WTC11 (cell line): ENCODE data around the gene KCNK15. TPM values are rescaled to one million over a fixed set of nuclear protein-coding genes. Genes with fewer than 3 reads are reported as not detected.

Experiments
- ATAC-seq: fragments of 200-7000 bp; cut with Tn5 transposase; 2 replicates; pipeline ENCODE4 v1.10.0; 2021; ENCODE audit warnings: mild to moderate bottlenecking, moderate library complexity
- CTCF ChIA-PET: fragments of 300-600 bp; sonication (Branson Sonifier 250); formaldehyde crosslinking; loops from one replicate; lab custom pipeline; 2021; ENCODE audit warnings: antibody characterized with exemption; lab: Charles Lee
- POLR2A ChIA-PET: fragments of 350-600 bp; sonication (Branson Sonifier 250); formaldehyde crosslinking; loops from one replicate; lab custom pipeline; 2021; ENCODE audit warnings: antibody characterized with exemption; lab: Charles Lee
- DNase-seq: peaks from one replicate; pipeline ENCODE4 v3.0.0; 2021; ENCODE audit warnings: low spot score
- H3K27ac Mint-ChIP-seq: 2 replicates; pipeline ENCODE4 v1.8.0; 2021; ENCODE audit warnings: mixed read lengths
- H3K27me3 Mint-ChIP-seq: 2 replicates; pipeline ENCODE4 v1.8.0; 2021; ENCODE audit warnings: low read depth, mild to moderate bottlenecking, moderate library complexity, mixed read lengths
- H3K36me3 Mint-ChIP-seq: 2 replicates; pipeline ENCODE4 v1.8.0; 2021; ENCODE audit warnings: mixed read lengths
- H3K4me1 Mint-ChIP-seq: 2 replicates; pipeline ENCODE4 v1.8.0; 2022; ENCODE audit warnings: mixed read lengths
- H3K4me3 Mint-ChIP-seq: 2 replicates; pipeline ENCODE4 v1.8.0; 2021; ENCODE audit warnings: mild to moderate bottlenecking, moderate library complexity, mixed read lengths
- H3K9me3 Mint-ChIP-seq: 2 replicates; pipeline ENCODE4 v1.8.0; 2021; ENCODE audit warnings: mixed read lengths
- ATF1 ChIP-seq: sonication (generic); formaldehyde crosslinking; IDR thresholded peaks from 2 replicates; pipeline ENCODE4 v1.8.1; 2023; ENCODE audit warnings: mild to moderate bottlenecking, moderate library complexity, missing genetic modification reagents
- CDX4 ChIP-seq: fragments of 250-450 bp; sonication (Bioruptor Pico); IDR thresholded peaks from 2 replicates; pipeline ENCODE4 v1.9.0; 2021; ENCODE audit warnings: moderate library complexity, mild to moderate bottlenecking, inconsistent platforms, borderline replicate concordance
- E2F1 ChIP-seq: sonication (generic); formaldehyde crosslinking; IDR thresholded peaks from 2 replicates; pipeline ENCODE4 v1.8.0; 2022; ENCODE audit warnings: mild to moderate bottlenecking, missing genetic modification reagents
- FOXP4 ChIP-seq: sonication (generic); formaldehyde crosslinking; IDR thresholded peaks from 2 replicates; pipeline ENCODE4 v1.8.0; 2022; ENCODE audit warnings: mild to moderate bottlenecking, missing genetic modification reagents
- HMGXB4 ChIP-seq: sonication (generic); formaldehyde crosslinking; IDR thresholded peaks from 2 replicates; pipeline ENCODE4 v1.8.1; 2023; ENCODE audit warnings: mild to moderate bottlenecking, moderate library complexity, missing genetic modification reagents
- KAT7 ChIP-seq: sonication (generic); formaldehyde crosslinking; IDR thresholded peaks from 2 replicates; pipeline ENCODE4 v1.8.1; 2023; ENCODE audit warnings: missing genetic modification reagents, mild to moderate bottlenecking, borderline replicate concordance
- NFATC4 ChIP-seq: fragments of 250-450 bp; sonication (Bioruptor Pico); IDR thresholded peaks from 2 replicates; pipeline ENCODE4 v1.9.0; 2021; ENCODE audit warnings: mild to moderate bottlenecking
- NR2C2 ChIP-seq: sonication (generic); formaldehyde crosslinking; IDR thresholded peaks from 2 replicates; pipeline ENCODE4 v1.8.0; 2022; ENCODE audit warnings: mild to moderate bottlenecking, missing genetic modification reagents
- NR3C1 ChIP-seq: sonication (generic); formaldehyde crosslinking; conservative IDR thresholded peaks from 2 replicates; pipeline ENCODE4 v1.8.1; 2023; ENCODE audit warnings: low read depth, mild to moderate bottlenecking, missing genetic modification reagents
- PRDM15 ChIP-seq: sonication (generic); formaldehyde crosslinking; IDR thresholded peaks from 2 replicates; pipeline ENCODE4 v1.8.0; 2022; ENCODE audit warnings: missing genetic modification reagents
- SMAD4 ChIP-seq: sonication (generic); formaldehyde crosslinking; IDR thresholded peaks from 2 replicates; pipeline ENCODE4 v1.8.0; 2022; ENCODE audit warnings: mild to moderate bottlenecking, missing genetic modification reagents
- STAT6 ChIP-seq: sonication (generic); formaldehyde crosslinking; conservative IDR thresholded peaks from 2 replicates; pipeline ENCODE4 v1.8.1; 2023; ENCODE audit warnings: mild to moderate bottlenecking, low read depth, missing genetic modification reagents, moderate library complexity
- TCF7 ChIP-seq: sonication (generic); formaldehyde crosslinking; IDR thresholded peaks from 2 replicates; pipeline ENCODE4 v1.8.0; 2022; ENCODE audit warnings: mild to moderate bottlenecking, low read depth, missing genetic modification reagents, moderate library complexity
- USF1 ChIP-seq: sonication (generic); formaldehyde crosslinking; IDR thresholded peaks from 2 replicates; pipeline ENCODE4 v1.8.0; 2022; ENCODE audit warnings: mild to moderate bottlenecking, missing genetic modification reagents
- ZNF121 ChIP-seq: sonication (generic); formaldehyde crosslinking; IDR thresholded peaks from 2 replicates; pipeline ENCODE4 v1.8.0; 2023; ENCODE audit warnings: missing genetic modification reagents
- ZNF219 ChIP-seq: sonication (generic); formaldehyde crosslinking; IDR thresholded peaks from 2 replicates; pipeline ENCODE4 v1.8.0; 2023; ENCODE audit warnings: missing genetic modification reagents, mild to moderate bottlenecking, borderline replicate concordance
- ZNF512 ChIP-seq: sonication (generic); formaldehyde crosslinking; IDR thresholded peaks from 2 replicates; pipeline ENCODE4 v1.8.1; 2022; ENCODE audit warnings: missing genetic modification reagents, borderline replicate concordance
- ZSCAN18 ChIP-seq: fragments of 250-450 bp; sonication (Bioruptor Pico); IDR thresholded peaks from 2 replicates; pipeline ENCODE4 v2.1.2; 2022; ENCODE audit warnings: mild to moderate bottlenecking, moderate library complexity
- total RNA-seq: library from RNA; stranded (reverse); gene quantifications from 3 replicates; pipeline ENCODE4 v1.2.3, GENCODE V29; 2021

The KCNK15 gene
- total RNA-seq, 1 experiment from 2014 or later, result 0.24 TPM

GRCh38 chr20:44707018-44707579 is 38.6 kb upstream of the KCNK15 start:
- H3K27me3 Mint-ChIP-seq, result no peaks in the 10 kb centered on the region; the same call in 1 of the 2 replicates
- no peak overlapping the region for H3K4me3 Mint-ChIP-seq
- ChIA-PET POLR2A (no interaction called here), CTCF (interaction anchor here (2.0 kb wide), 1 partner anchor 11 kb away, joined by 8 read pairs; no protein-coding TSS in a partner anchor)
- ATAC-seq, result no peak
- TF ChIP-seq KAT7 (CRISPR knock-in tag) (no peak), CDX4 (CRISPR knock-in tag) (no peak), STAT6 (CRISPR knock-in tag) (no peak), NFATC4 (no peak), FOXP4 (CRISPR knock-in tag) (no peak), E2F1 (CRISPR knock-in tag) (no peak), NR3C1 (CRISPR knock-in tag) (no peak), ZNF121 (CRISPR knock-in tag) (no peak), HMGXB4 (CRISPR knock-in tag) (no peak), ATF1 (CRISPR knock-in tag) (no peak), ZSCAN18 (CRISPR knock-in tag) (no peak), SMAD4 (CRISPR knock-in tag) (no peak)
- peaks cover 6% of the 10 kb centered on the region; the same call in 1 of the 2 replicates for H3K4me1 Mint-ChIP-seq
- DNase-seq, result no peak
- no peaks in the 10 kb centered on the region for H3K9me3 Mint-ChIP-seq
- no peaks in the 10 kb centered on the region for H3K36me3 Mint-ChIP-seq
- H3K27ac Mint-ChIP-seq, result no peak overlapping the region

- Mint-ChIP-seq H3K9me3 (no peaks in the 10 kb centered on the region), H3K4me1 (no peaks in the 10 kb centered on the region), H3K27me3 (no peaks in the 10 kb centered on the region; the same call in 1 of the 2 replicates), H3K27ac (no peak overlapping the region), H3K4me3 (no peak overlapping the region), H3K36me3 (no peaks in the 10 kb centered on the region)
- DNase-seq (no peak), ATAC-seq (no peak)
- ChIA-PET POLR2A (no interaction called here), CTCF (no interaction called here)
- TF ChIP-seq USF1 (CRISPR knock-in tag), result no peak
- no peak for TF ChIP-seq PRDM15 (CRISPR knock-in tag)
- no peak for TF ChIP-seq ZNF512 (CRISPR knock-in tag)
- no peak for TF ChIP-seq NR2C2 (CRISPR knock-in tag)
- TF ChIP-seq TCF7, result no peak
- no peak for TF ChIP-seq ZNF219 (CRISPR knock-in tag)
Observed at GRCh38 chr20:44709380-44709779, 36.3 kb upstream of the KCNK15 start.
